GM12801 (cell line): Measurements from ENCODE around the gene LRIG3.

Experiments
- TF ChIP-seq, protein P1 (sequence below): IDR thresholded peaks from one replicate; pipeline ENCODE4 v1.5.1; 2011; ENCODE audit warnings: control low read depth; ENCODE audit not compliant: insufficient read length; ENCODE audit errors: extremely low read depth

LRIG3 gene, protein sequence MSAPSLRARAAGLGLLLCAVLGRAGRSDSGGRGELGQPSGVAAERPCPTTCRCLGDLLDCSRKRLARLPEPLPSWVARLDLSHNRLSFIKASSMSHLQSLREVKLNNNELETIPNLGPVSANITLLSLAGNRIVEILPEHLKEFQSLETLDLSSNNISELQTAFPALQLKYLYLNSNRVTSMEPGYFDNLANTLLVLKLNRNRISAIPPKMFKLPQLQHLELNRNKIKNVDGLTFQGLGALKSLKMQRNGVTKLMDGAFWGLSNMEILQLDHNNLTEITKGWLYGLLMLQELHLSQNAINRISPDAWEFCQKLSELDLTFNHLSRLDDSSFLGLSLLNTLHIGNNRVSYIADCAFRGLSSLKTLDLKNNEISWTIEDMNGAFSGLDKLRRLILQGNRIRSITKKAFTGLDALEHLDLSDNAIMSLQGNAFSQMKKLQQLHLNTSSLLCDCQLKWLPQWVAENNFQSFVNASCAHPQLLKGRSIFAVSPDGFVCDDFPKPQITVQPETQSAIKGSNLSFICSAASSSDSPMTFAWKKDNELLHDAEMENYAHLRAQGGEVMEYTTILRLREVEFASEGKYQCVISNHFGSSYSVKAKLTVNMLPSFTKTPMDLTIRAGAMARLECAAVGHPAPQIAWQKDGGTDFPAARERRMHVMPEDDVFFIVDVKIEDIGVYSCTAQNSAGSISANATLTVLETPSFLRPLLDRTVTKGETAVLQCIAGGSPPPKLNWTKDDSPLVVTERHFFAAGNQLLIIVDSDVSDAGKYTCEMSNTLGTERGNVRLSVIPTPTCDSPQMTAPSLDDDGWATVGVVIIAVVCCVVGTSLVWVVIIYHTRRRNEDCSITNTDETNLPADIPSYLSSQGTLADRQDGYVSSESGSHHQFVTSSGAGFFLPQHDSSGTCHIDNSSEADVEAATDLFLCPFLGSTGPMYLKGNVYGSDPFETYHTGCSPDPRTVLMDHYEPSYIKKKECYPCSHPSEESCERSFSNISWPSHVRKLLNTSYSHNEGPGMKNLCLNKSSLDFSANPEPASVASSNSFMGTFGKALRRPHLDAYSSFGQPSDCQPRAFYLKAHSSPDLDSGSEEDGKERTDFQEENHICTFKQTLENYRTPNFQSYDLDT

DNA sequence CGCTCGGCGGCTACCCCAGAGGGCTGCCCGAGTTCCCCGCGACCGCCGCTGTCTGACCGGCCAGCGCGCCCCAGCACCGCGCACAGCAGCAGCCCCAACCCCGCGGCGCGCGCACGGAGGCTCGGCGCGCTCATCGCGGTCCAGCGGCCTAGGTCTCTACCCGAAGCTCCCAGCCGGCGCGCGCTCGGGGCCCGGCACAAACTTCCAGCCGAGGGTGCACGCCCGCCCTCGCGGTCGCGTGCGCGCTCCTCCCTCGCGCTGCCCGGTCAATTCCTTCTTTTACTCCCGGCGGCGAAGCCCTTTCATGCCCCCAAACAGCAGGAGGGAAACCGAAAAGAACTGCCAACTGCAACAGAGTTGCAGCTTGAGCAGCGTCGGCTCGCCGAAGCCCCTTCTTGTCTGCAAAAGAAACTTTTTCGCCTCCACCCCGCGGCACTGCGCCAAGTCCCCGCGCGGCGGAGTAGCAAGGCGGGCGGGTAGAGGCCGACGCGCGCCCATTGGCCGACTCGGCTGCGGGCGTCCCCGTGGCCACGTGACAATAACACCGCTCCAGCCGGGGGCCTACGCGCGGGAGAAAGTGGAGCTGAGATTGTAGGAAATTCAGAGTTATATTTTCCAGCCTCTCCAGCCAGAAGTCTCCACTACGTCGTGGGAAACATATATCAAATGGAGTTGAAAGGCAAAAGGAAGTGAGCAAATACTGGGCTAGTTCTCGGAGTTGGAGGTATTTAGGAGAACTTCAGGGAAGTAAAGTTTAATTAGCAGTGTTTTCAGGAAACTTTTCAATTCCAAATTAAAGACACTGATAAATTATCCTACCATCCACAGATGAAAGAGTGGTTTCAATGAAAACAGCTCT, at the start of gene LRIG3:
LRIG3 (minus strand) TSS at position 403 of the 859 bp plus-strand sequence; CDS start at position 134, 269 bp downstream.
- TF ChIP-seq, protein P1, sequence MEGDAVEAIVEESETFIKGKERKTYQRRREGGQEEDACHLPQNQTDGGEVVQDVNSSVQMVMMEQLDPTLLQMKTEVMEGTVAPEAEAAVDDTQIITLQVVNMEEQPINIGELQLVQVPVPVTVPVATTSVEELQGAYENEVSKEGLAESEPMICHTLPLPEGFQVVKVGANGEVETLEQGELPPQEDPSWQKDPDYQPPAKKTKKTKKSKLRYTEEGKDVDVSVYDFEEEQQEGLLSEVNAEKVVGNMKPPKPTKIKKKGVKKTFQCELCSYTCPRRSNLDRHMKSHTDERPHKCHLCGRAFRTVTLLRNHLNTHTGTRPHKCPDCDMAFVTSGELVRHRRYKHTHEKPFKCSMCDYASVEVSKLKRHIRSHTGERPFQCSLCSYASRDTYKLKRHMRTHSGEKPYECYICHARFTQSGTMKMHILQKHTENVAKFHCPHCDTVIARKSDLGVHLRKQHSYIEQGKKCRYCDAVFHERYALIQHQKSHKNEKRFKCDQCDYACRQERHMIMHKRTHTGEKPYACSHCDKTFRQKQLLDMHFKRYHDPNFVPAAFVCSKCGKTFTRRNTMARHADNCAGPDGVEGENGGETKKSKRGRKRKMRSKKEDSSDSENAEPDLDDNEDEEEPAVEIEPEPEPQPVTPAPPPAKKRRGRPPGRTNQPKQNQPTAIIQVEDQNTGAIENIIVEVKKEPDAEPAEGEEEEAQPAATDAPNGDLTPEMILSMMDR: no peak

DNA sequence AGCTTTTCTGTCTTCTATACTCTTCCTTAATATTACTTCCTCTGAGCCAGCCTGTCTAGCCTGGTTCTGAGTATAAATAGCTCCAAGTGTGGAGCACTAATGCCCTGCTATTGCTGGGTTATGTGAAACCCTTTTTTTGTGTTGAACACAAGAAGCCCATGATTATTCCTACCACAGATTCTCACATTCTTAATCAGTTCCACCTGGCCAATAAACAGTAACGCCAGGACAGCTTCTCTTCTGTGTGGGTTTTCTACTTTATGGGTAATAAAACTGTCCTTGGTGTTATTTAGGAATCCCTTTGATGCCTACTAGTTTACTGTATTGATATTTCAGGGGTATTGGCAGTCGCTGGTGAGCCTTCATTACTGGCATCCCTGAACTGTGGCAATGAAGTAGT, 48.9 kb upstream of the LRIG3 start:
- TF ChIP-seq, protein P1: no peak

DNA sequence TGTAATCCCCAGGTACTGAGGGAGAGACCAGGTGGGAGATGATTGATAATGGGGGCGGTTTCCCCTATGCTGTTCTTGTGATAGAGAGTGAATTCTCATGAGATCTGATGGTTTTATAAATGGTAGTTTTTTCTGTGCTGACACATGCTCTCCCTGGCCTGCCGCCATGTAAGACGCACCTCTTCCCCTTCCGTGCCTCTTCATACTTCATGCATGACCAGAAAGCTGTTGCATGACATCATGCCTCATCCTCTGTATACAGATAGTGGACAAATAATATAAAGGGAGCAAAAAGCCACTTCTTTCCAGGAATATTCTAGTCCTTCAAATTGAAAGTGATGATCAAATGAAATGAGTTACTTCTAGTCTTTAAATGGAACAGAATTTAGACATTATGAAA, 47.3 kb upstream of the LRIG3 start:
- TF ChIP-seq, protein P1: no peak

DNA sequence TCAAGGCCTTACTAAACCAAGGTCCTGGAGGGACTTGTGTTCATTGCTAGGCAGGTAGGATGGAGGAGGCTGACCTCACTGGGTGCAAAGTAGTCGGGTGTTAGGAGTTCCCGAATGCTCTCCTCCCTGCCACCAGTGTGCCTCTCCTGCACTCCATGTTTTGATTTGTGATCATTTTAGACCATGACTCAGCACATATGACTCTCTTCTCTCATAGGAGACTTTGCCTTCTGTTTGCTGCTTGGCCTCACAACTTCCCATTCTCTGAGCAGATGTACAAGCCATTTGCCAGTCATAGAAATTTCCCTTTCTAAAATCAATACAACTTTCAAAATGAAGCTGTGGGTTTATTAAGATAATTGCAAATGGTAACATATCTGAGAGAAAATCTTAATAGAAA, 46.6 kb upstream of the LRIG3 start:
- TF ChIP-seq, protein P1: no peak

DNA sequence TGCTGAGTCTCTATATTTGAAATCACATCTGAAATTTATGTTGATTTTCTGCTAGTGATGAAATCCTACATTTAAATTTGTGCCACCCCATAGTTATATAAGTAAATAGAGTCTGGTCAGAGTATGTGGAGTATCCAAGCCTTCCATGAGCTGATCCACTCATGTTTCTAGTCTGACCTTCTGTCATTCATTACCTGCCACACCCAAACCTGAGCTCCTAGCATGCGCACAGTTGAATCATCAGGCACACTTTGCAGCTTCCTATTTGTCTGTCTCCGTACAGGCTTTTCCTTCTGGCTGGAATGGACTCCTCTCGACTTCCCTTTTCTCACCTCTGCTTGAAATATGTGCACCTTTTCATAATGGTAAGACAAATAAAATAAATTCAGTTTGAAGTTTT, 45.3 kb upstream of the LRIG3 start:
- TF ChIP-seq, protein P1: no peak

DNA sequence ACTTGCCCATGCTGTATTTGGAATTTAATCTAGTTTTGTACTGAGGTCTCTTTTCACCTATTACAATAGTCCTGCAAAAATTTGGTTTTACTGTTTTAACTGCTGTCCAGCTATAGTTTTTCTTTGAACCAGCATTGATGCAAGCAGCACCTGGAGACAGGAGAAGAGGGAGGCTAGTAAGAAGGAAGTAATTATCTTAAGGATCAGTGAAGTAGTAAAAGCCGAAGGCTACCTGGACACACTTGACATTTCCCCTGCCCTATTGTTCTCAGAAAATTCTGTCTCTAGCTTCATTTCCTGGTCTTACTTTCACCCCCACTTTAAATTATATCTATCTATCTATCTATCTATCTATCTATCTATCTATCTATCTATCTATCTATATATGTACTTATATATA, 43.5 kb upstream of the LRIG3 start:
- TF ChIP-seq, protein P1: no peak
